IPS DF 4.7 (cell line): Measurements from ENCODE around the gene PWP2.
"Not testable (repeated sequence)": the region's sequence is repeated elsewhere in the genome, so short reads cannot be mapped to it uniquely, and the experiment has no call there.

Source experiments
- DNase-seq: peaks from one replicate; pipeline ENCODE4 v3.0.0-alpha.2; 2013; ENCODE audit warnings: low spot score; ENCODE audit errors: extremely low read depth

PWP2 gene

DNA sequence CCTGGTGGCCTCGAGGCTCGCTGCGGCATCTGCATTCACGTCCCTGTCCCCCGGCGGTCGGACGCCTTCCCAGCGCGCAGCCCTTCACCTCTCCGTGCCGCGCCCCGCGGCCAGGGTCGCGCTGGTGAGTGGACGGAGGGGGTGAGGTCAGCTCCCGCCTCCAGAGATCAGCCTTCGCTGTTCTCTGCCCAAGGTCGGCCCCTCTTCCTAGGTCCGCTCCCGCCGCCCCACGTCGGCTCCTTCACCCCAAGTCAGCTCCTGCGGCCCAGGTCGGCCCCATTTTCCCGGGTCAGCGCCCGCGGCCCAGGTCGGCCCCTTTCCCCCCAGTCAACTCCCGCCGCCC lies 26.5 kb downstream of the PWP2 start:
- DNase-seq: not testable (repeated sequence)

DNA sequence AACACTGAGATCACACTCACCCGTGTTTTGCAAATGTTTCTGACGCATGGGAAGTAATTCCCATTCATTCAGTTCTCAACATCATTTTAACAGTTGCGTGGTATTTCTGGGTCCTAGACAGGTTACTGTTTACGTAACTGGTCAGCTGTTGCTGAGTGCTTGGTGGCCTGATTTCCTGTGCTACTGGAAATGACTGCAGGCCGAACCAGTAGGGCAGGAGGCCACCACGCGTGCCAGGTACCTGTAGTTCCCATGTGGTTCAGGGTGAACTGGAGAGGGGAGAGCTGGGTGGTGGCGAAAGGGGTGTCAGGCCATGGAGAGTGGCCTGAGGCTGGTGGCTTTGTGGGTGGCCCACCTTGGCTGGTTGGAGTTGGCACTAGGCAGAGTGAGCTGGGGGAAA lies 27.5 kb downstream of the PWP2 start:
- not testable (repeated sequence) for DNase-seq

DNA sequence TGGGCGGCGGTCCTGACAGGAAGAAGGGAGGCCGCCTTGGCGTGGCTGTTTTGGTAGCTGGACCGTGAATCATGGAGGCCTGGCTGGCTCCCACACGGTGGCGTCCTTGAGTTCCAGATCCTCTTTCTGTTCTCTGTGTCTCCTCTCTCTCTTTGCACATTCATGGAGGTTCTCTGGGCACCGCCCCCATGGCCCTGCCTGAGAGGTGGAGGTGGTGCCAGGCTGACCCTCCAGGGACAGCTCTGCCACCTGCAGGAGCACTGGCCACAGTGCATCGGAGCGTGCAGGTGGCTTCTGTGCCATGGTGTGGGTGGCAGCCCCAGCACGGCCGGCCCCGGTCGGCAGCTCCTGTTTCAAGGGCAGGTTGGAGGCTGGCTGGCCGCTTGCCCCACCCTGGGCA lies 30.8 kb downstream of the PWP2 start:
- not testable (repeated sequence) for DNase-seq

DNA sequence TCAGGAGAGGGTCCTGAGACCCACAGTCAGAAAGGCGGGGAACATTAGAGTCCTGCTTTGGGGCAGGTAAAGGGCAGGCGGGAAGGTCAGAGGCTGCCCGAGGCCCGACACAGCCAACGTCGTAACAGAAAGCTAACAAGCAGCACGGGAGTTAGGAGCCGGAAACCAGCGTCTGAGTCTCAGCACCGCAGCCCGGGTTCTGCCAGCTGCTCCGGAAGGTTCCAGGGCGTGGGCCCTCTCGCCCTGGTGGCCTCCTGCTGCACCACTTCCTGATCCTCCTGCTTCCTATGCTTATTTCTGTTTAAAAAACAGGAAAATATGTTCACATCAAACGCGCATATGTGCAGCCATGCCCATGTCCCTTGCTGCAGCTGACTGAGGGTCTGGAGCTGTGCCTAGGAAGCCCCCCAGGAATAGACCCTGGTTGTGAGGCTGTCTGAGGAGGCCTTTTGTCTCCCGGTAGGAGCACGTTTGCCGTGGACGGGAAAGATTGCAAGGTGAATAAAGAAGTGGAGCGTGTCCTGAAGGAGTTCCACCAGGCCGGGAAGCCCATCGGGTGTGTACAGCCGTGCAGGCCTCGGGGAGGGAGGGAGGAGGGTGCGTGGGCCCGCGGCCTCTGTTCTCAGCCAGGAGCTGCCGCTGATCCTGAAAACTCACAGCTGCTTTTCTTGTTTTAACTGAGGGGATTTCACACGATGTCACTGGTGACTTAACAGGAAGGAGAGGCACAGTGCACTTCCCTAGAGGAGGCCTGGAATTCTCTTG lies 32.8 kb downstream of the PWP2 start:
- not testable (repeated sequence) for DNase-seq

DNA sequence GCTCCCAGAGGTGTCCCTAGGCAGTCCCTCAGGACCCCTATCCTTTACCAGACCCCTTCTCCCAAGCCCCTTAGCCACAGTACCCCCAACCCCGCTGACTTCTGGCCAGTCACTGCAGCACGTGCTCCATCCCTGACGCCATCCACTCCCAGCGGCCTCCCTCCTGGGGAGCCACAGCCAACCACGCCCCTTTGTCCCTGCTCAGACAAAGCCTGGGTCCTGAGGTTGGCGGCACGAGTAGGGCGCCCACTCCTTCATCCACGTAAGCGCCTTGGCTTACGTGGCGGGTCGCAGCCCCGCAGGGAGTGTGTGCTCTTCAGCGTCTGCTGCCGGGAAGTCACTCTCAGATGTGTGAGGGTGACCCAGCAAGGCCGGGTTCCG lies 33.3 kb downstream of the PWP2 start:
- DNase-seq: not testable (repeated sequence)

DNA sequence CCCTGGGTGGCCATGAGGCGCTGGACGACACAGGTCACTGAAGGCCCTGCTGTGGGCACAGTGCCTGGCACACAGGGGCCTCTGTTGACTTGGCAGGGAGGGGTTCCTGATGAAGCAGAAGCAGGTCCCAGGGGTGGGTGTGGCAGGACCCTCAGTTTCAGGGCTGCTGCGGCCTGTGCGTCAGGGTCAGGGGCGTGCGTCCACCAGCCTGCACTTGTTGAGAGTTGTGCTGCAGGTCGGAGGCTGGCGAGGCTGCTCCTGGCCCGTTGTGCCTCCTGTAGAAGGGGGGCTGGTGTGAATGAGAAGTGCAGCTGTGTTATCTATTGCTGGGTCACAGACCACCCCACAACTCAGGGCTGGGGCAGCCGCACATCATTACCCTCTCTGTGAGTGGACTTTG lies 35.3 kb downstream of the PWP2 start:
- DNase-seq: not testable (repeated sequence)

DNA sequence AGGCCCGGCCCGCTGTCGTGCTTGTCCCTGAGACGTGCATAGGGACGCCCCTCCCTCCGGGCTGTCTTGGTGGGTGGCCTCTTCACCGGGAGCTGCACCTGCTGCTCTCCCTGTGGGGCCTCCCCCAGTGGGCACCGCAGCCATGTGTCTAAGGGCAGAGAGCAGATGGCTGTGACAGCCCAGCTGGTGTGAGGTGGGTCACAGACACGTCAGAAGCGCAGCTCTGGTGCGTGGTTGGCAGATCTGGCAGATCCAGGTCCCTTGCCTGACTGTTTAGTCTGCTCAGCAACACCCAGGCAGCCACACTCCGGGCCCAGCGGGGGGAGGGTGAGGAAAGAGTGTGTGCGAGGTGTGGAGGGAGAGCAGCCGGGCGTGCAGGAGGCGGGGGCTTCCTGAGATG lies 36.2 kb downstream of the PWP2 start:
- not testable (repeated sequence) for DNase-seq

DNA sequence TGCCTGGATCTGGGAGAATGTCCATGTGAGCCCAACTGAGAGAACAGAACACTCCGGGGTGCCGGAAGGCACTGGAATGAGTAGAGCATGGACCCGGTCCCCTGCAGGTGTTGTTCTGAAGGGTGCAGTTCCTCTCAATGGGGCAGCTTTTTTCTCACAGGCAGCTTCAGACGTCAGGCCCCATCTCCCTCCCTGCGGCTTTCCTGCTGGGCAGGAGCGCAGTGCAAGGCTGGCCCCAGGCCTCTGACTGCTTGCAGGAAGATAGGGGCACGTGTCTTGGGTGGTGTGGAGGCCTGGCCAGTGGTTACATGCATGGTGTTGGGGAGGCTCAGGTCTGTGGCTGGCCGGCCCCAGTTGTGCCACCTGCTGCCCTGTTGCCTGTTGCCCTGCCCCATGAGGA lies 36.8 kb downstream of the PWP2 start:
- not testable (repeated sequence) for DNase-seq

DNA sequence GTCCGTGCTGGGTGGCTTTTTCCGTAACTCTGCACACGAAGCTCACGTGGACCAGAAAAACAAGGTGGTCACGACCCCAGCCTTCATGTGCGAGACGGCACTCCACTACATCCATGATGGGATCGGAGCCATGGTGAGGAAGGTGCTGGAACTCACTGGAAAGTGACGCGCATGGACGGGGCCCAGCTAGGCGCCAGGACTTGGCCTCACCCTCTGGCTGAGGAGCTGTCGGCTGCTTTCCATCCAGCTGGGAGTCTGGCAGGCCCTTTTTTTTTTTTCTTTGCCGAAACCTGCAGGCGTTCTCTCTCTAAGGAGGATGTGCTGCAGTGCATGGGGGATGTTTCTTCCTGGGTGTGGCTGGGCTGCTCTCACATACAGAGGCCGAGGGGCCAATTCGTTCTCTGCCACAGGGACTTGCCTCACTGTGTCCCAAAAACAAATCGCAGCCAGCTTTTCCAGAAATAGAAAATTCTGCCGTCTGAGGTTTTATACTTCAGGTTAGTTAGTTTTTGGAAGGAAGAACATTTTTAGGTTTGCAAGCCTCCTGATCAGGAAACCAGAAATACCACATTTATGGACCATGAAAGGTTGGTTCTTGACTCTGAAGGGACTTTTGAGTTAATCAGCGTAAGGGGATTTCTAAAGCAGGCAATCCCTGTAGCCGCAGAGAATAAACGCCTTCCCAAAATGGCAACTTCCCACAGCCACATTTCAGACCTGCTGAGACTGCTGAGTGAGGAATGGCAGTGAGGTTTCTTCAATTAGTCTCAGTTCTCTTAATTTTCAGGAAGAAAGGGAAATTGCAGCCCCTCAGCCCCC lies 37.8 kb downstream of the PWP2 start:
- DNase-seq: not testable (repeated sequence)

DNA sequence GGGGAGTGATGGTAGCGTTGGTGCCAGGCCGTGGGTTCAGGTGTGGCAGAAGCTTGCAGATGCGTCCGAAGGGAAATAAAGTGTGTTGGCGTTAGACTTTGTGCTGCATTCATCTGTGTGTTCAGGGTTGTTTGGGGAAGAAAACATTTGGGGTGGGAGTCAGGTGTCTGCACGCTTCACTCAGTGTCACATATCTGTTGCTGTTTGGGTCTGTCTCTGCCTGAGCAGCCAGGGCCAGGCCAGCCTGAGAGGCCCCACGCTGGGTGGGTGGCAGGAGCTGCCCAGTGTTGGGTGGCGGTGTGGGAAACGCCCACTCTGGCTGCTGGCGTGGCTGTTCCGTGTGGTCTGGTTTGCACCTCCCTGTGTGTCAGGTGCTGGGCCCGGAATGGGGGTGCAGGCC lies 38.4 kb downstream of the PWP2 start:
- DNase-seq: not testable (repeated sequence)

DNA sequence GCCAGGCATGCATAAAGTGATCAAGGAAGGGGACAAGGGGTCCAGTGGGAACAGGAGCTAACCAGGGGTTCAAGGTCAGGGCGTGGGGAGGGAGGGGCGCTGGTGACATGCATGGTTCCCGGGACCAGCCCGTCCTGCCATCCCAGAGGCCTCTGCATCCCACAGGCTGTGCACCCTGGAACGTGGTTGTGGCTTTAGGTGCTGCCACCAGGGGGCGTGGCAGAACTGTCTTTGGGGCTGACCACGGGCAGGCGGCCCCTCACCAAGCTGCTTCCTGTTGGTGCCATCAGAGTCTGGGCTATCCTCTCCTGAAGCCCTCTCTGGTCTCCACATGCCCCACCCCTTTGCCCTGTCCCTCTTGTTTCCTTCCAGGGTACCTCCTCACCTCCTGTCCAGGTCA lies 39.9 kb downstream of the PWP2 start:
- DNase-seq: not testable (repeated sequence)

DNA sequence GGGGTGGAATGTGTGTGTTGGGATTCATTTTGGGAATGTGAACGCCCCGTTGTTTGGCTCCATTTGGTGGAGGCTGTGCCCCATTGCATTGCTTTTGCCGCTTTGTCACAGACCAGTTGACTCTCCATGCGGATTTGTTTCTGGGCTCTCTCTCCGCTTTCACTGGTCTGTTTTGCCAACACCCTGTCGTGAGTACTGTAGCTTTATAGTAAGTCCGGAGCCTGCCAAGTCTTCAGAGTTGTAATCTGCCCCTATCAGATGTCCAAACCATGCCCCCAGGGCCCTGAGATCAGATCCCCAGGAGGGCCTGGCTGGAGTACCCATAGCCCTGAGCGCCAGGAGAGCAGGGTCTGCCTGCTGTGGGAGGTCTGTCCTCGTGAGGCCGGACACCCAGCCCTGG lies 43.1 kb downstream of the PWP2 start:
- DNase-seq: not testable (repeated sequence)

DNA sequence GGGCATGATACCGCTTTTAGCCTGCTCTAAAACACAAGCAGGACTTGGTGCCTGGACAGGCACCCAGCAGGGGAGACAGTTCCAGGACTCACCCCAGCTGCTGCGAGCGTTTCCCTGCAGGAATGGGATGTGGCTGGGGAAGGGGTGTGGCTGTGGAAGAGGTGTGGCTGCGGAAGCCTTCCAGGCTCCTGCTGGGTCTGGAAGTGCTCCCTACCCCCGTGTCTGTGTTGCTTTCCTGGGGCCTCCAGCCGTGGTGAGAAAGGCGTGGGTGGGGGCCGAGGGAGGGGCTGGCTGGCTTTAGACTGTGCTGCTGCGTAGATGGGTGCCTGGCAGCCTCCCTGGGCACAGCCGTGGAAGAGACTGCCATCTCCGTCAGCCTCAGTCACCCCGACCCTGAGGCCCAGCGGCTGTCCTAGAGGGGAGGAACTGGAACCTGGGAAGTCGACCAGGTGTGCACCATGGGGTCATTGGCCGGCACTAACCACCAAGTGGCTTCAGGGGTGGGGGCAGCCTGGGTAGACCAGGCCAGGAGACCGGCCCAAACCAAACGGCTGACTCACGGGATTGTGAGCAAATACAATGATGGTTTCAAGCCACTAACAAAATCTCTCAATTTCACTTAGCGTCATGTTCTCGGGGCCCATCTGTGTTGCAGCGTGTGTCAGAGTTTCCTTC lies 46.2 kb downstream of the PWP2 start:
- not testable (repeated sequence) for DNase-seq

DNA sequence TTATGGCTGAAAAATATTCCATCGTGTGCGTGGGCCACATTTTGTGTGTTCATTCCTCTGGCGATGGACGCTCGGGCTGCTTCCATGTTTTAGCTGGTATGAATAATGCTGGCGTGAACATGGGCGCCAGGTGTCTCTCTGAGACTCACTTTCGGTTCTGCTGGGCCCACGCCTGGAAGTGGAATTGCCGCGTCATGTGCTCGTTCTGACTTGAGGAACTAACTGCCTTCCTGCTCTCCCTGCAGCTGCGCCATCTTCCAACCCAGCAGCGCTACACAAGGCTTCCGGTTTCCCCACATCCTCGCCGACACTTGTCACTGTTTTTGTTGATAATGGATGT lies 46.7 kb downstream of the PWP2 start:
- DNase-seq: not testable (repeated sequence)

DNA sequence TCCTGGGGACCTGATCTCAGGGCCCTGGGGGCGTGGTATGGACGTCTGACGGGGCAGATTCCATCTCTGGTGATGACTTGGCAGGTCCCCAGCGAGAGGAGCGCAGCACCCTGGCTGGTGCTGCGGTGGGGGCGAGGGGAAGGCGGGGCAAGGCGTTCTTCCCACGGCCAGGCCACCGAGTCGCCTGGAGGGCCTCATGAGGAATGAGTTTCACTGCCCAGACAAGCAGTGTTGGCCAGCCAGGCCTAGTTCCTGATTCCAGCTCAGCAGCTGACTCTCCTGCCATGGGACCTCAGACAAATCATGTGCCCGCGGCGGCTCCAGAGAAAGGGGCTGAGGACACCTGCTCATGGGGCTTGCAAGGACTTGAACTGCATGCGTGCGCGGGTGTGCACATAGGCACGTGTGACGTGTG lies 47.6 kb downstream of the PWP2 start:
- not testable (repeated sequence) for DNase-seq

DNA sequence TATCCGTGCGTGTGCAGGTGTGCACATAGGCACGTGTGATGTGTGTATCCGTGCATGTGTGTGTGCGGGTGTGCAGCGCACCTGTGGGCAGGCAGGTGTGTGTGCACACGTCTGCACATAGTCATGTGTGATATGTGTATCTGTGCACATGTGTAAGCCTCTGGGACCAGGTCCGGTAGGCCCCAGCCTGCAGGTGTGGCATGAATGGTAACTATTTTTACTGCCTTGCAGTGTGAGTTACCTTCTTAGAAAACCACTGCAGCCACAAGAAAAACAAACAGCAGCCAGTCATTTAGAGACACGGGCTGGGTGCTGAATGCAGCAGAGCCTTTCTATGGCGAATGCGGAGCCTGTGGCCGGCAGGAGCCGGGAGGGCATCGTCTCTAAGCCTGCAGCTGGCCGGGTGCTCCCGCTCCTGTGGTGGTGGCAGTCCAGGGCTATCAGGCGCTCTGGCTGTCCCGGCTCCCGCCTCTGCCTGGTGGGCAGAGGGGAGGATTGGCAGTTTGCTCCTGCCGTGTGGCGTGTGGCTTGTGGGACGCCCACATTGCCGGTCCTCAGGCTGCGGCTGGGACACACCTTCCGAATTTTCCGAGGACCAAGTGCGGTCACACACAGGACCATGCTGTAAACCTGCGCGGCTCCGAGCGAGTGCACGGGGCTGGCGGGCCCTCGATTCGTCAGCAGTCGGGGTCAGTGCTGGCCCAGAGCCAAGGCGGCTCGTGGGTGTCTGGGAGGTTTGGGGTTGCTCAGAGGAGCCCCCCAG lies 48.2 kb downstream of the PWP2 start:
- not testable (repeated sequence) for DNase-seq

DNA sequence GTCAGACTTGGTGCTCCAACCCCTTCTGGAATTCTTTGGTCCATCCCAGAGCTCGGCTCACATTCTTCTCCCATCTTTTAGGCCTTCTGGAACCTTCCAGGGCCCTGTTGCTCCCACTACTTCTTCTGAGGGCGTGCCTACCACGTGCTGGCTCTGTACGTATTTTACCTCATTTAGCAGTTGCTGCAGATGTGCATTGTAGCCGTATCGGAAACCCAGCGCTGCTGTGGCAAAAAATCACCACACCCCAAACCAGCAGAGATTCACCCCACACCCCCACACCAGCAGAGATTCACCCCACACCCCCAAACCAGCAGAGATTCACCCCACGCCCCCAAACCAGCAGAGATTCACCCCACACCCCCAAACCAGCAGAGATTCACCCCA lies 48.8 kb downstream of the PWP2 start:
- DNase-seq: not testable (repeated sequence)

DNA sequence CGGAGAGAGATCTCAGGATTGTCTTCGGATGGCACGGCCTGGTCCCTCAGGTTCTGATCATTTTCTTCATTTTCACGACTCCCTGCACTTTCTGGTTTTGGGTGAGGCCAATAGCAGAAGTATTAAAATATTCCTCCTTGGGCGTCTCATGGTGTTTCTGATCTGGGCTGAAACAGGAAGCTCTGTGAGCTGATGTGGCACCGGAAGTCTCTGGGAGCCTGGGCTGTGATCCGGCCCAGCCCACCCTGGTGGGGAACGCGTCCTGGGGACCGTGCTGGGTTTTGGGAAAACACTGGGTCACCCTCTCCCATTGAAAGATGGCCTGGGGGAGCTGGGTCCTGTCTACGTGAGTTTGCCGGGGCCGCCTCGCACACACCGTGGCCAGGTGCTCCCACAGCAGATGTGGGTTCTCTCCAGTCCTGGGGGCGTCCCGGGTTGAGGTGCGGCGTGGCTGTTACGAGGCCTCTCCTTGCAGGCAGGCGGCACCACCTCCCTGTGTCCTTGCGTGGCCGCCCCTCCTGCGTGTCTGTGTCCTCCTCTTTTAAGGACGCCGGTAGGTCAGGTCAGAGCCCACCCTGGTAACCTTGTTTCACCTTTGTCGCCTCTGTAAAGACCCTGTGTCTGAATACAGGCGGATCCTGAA lies 50.4 kb downstream of the PWP2 start:
- DNase-seq: not testable (repeated sequence)

DNA sequence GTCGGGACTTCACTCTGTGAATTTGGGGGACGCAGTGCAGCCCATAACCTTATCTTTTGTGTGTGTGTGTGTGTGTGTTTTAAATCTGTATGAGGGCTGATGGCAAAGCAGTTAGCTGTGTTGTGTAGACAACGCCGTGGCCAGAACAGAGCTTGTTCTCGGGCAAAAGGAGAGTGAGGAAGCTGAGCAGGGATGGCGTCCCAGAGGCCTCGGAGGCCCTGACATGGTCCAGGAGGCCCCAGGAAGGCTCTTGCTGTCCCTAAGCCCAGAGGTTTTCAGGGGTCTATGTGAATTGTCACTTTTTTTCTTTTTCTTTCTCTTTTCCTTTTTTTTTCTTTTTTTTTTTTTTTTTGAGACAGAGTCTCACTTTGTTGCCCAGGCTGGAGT lies 50.9 kb downstream of the PWP2 start:
- DNase-seq: not testable (repeated sequence)

DNA sequence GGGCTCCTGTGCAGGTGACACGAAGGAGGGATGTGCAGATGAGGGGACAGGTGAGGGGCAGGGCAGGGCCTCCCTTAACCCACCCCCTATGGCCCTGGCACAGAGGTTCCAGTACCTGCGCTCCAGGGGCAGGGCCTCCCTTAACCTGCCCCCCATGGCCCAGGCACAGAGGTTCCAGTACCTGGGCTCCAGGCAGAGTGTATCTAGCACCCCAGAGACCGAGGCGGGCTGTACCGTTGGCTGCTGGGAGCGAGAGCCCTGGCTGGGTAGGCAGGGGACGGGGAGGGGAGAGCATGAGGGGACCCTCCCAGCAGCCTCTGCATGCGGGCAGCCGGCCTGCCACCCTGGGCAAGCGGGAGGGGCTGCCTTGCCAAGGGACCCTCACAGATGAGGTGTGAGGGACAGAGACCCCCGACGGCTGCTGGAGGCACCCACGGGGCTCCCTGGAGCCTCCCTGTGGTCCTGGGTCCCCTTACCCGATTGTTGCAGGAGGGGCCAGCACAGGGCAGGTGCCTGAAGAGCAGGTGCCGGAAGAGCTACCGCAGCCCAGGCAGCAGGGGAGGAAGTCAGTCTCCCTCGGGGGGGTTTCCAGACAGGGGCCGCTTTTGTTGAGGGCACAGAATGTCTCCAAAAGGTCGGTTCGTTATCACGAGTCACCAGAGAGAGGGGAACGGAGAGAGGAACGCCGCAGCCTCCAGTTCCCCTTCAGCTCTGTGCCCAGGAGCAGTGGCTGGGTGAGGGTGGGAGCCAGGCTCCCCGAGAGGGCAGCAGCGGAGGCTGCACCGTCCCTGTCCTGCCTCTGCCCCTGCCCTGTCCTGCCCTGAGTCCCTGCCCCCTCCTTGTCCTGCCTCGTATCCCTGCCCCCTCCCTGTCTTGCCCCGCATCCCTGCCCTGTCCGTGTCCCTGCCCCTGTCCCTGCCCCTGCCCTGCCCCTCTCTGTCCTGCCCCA lies 52.4 kb downstream of the PWP2 start:
- DNase-seq: not testable (repeated sequence)
